Trophoblast cell (in vitro differentiated cells and primary cell): ENCODE data around the gene PARVA.

Source experiments
- DNase-seq, 2 donors: peaks; one replicate each; pipeline ENCODE4 v3.0.0-alpha.2; 2016
- H2AFZ ChIP-seq: 2 replicates; pipeline ENCODE4 v1.6.1; 2013; ENCODE audit warnings: low read length, moderate library complexity, mild to moderate bottlenecking; ENCODE audit not compliant: insufficient read depth, poor library complexity
- H2AK5ac ChIP-seq: 2 replicates; pipeline ENCODE4 v1.6.1; 2013; ENCODE audit warnings: mild to moderate bottlenecking, low read length
- H2BK120ac ChIP-seq: 2 replicates; pipeline ENCODE4 v1.6.1; 2013; ENCODE audit warnings: low read length, mild to moderate bottlenecking, moderate library complexity; ENCODE audit not compliant: insufficient read depth, poor library complexity
- H2BK12ac ChIP-seq: 2 replicates; pipeline ENCODE4 v1.6.1; 2013; ENCODE audit warnings: mild to moderate bottlenecking, low read length, moderate library complexity
- H2BK5ac ChIP-seq: 2 replicates; pipeline ENCODE4 v1.6.1; 2013; ENCODE audit warnings: low read length, low read depth, moderate library complexity, mild to moderate bottlenecking; ENCODE audit not compliant: poor library complexity
- H3K14ac ChIP-seq: 2 replicates; pipeline ENCODE4 v1.6.1; 2013; ENCODE audit warnings: mild to moderate bottlenecking, low read length
- H3K18ac ChIP-seq: 2 replicates; pipeline ENCODE4 v1.6.1; 2013; ENCODE audit warnings: mild to moderate bottlenecking, low read length
- H3K23ac ChIP-seq: 2 replicates; pipeline ENCODE4 v1.6.1; 2013; ENCODE audit warnings: low read length
- H3K27ac ChIP-seq: 2 replicates; pipeline ENCODE4 v1.5.1; 2013; ENCODE audit warnings: low read depth, mild to moderate bottlenecking, inconsistent platforms, low read length, moderate library complexity
- H3K27me3 ChIP-seq: 2 replicates; pipeline ENCODE4 v1.6.1; 2013; ENCODE audit warnings: inconsistent platforms, mild to moderate bottlenecking, low read length, moderate library complexity; ENCODE audit not compliant: insufficient read depth
- H3K36me3 ChIP-seq, 2 experiments: 1 replicate in 1 of 2; 2 replicates in 1 of 2; pipeline ENCODE4 v1.6.1; 2013; ENCODE audit warnings: low read length in 2 of 2, mild to moderate bottlenecking in 2 of 2, moderate library complexity in 1 of 2; ENCODE audit not compliant: insufficient read depth in 2 of 2, control insufficient read depth in 1 of 2
- H3K4ac ChIP-seq: 2 replicates; pipeline ENCODE4 v1.6.1; 2013; ENCODE audit warnings: low read depth, mild to moderate bottlenecking, low read length, moderate library complexity
- H3K4me1 ChIP-seq, 2 experiments: 1 replicate in 1 of 2; 2 replicates in 1 of 2; pipeline ENCODE4 v1.6.1; 2013; ENCODE audit warnings: low read length in 2 of 2, mild to moderate bottlenecking in 2 of 2, moderate library complexity in 1 of 2; ENCODE audit not compliant: insufficient read depth in 2 of 2, control insufficient read depth in 1 of 2
- H3K4me2 ChIP-seq: 2 replicates; pipeline ENCODE4 v1.6.1; 2013; ENCODE audit warnings: inconsistent platforms, mild to moderate bottlenecking, low read length, moderate library complexity
- H3K4me3 ChIP-seq: 2 replicates; pipeline ENCODE4 v1.5.1; 2013; ENCODE audit warnings: mild to moderate bottlenecking, low read depth, low read length, inconsistent platforms
- H3K79me1 ChIP-seq: one replicate; pipeline ENCODE4 v1.6.1; 2013; ENCODE audit warnings: low read length
- H3K79me2 ChIP-seq: 2 replicates; pipeline ENCODE4 v1.6.1; 2013; ENCODE audit warnings: low read length, mild to moderate bottlenecking; ENCODE audit not compliant: control insufficient read depth, insufficient read depth, poor library complexity
- H3K9ac ChIP-seq: 2 replicates; pipeline ENCODE4 v1.6.1; 2013; ENCODE audit warnings: mild to moderate bottlenecking, low read length
- H3K9me3 ChIP-seq: 2 replicates; pipeline ENCODE4 v1.6.1; 2013; ENCODE audit warnings: low read depth, mild to moderate bottlenecking, control low read depth, inconsistent platforms, low read length; ENCODE audit not compliant: insufficient read depth
- H4K12ac ChIP-seq: 2 replicates; pipeline ENCODE4 v1.6.1; 2013; ENCODE audit warnings: low read depth, mild to moderate bottlenecking, low read length, moderate library complexity
- H4K8ac ChIP-seq: 2 replicates; pipeline ENCODE4 v1.6.1; 2013; ENCODE audit warnings: low read depth, mild to moderate bottlenecking, low read length, moderate library complexity
- H4K91ac ChIP-seq: one replicate; pipeline ENCODE4 v1.6.1; 2013; ENCODE audit warnings: low read depth, mild to moderate bottlenecking, low read length, moderate library complexity
- WGBS: extraction: QIAGEN DNeasy Blood & Tissue Kit; methylation state at CpG from one replicate; pipeline ENCODE4 v1.1.7; 2013; ENCODE audit warnings: missing lambda C conversion rate; ENCODE audit not compliant: insufficient read length, insufficient coverage; ENCODE audit errors: extremely low coverage; 5-methylcytosine and 5-hydroxymethylcytosine counted together

PARVA gene

DNA sequence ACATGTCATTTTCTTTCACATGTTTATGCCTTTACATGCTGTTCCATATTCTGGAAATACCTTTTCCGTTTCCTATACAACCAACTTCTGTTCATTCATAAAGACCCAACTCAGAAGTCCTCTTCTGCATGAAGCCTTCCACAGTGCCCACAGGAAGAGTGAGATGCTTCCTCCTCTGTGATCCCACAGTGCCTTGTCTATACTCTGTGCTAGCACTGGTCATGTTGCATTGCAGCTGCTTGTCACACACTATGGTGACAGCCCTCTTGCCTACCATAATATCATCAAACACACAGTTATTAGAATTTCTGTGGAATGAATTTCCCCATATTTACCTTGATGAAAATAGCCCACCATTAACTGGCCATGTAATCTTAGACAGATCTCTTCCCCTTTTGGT lies 8.9 kb downstream of the PARVA start:
- Histone ChIP-seq H4K8ac (no peak overlapping the region), H3K4me3 (no peak overlapping the region), H2AFZ (no peak overlapping the region), H2BK12ac (no peak overlapping the region), H3K36me3 (peaks cover 0 to 3% of the 10 kb centered on the region in 2 experiments), H2BK5ac (no peak overlapping the region), H3K4me2 (no peak overlapping the region), H3K27ac (no peak overlapping the region), H4K91ac (no peak overlapping the region), H3K9me3 (no peaks in the 10 kb centered on the region), H3K79me2 (peaks cover 13% of the 10 kb centered on the region), H2BK120ac (no peak overlapping the region), H4K12ac (no peak overlapping the region), H3K79me1 (no peaks in the 10 kb centered on the region), H3K23ac (no peak overlapping the region), H3K18ac (no peak overlapping the region), H3K9ac (no peak overlapping the region), H3K27me3 (no peaks in the 10 kb centered on the region), H3K4ac (no peak overlapping the region), H3K14ac (no peak overlapping the region), H2AK5ac (no peak overlapping the region), H3K4me1 (peaks cover 8 to 14% of the 10 kb centered on the region in 2 experiments)
- DNase-seq = no peak
- WGBS = no CpG with 5 or more reads among the region's 1 CpG

GRCh38 chr11:12386745-12387144 lies 9.4 kb downstream of the PARVA start:
- H3K4me2 ChIP-seq = no peak overlapping the region
- H2BK12ac ChIP-seq = no peak overlapping the region
- H2BK5ac ChIP-seq = no peak overlapping the region
- H3K23ac ChIP-seq = no peak overlapping the region
- H3K79me2 ChIP-seq = peaks cover 13% of the 10 kb centered on the region
- no peak for DNase-seq
- H2AFZ ChIP-seq = no peak overlapping the region
- H4K91ac ChIP-seq = no peak overlapping the region
- H3K9me3 ChIP-seq = no peaks in the 10 kb centered on the region
- WGBS = no CpG with 5 or more reads among the region's 2 CpGs
- H2AK5ac ChIP-seq = no peak overlapping the region
- no peak overlapping the region for H3K4me3 ChIP-seq
- no peak overlapping the region for H2BK120ac ChIP-seq
- peaks cover 0 to 2% of the 10 kb centered on the region in 2 experiments for H3K36me3 ChIP-seq
- H3K14ac ChIP-seq = no peak overlapping the region
- no peak overlapping the region for H3K18ac ChIP-seq
- H3K27ac ChIP-seq = no peak overlapping the region
- peaks cover 8 to 14% of the 10 kb centered on the region in 2 experiments for H3K4me1 ChIP-seq
- no peak overlapping the region for H3K9ac ChIP-seq
- H4K8ac ChIP-seq = no peak overlapping the region
- no peaks in the 10 kb centered on the region for H3K27me3 ChIP-seq
- no peak overlapping the region for H3K4ac ChIP-seq
- no peak overlapping the region for H4K12ac ChIP-seq
- no peaks in the 10 kb centered on the region for H3K79me1 ChIP-seq

DNA sequence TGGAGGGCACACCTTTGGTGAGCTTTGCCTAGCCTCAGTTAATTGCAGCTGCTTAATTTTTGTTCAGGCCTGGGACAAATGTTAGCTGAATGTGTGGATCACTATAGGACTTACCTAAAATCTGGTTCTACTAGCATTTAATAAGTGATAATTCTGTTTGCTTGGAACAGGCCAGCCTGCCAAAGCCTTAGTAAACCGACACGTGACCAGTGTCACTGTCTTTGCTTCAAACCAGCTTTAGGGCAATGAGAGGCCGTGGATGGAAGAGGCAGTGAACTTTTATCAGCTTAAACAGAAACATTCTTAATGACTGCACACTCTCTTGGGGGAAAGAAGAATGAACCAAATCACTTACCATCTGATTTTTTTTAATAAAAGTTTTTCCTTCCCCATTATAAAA lies 10.8 kb downstream of the PARVA start:
- H3K9me3 ChIP-seq = no peaks in the 10 kb centered on the region
- peak overlapping the region; percentile 58 for H3K4ac ChIP-seq
- H3K79me2 ChIP-seq = peaks cover 13% of the 10 kb centered on the region
- no peak overlapping the region for H2BK5ac ChIP-seq
- no peak overlapping the region for H4K91ac ChIP-seq
- no peak overlapping the region for H3K4me2 ChIP-seq
- H3K9ac ChIP-seq = no peak overlapping the region
- no peak overlapping the region for H3K23ac ChIP-seq
- H3K79me1 ChIP-seq = no peaks in the 10 kb centered on the region
- H2AK5ac ChIP-seq = no peak overlapping the region
- H3K4me3 ChIP-seq = no peak overlapping the region
- no peak overlapping the region for H3K27ac ChIP-seq
- no peak for DNase-seq
- no peak overlapping the region for H2AFZ ChIP-seq
- H4K8ac ChIP-seq = no peak overlapping the region
- peaks cover 8 to 14% of the 10 kb centered on the region in 2 experiments for H3K4me1 ChIP-seq
- WGBS = no CpG with 5 or more reads among the region's 3 CpGs
- H2BK12ac ChIP-seq = no peak overlapping the region
- no peaks in the 10 kb centered on the region for H3K36me3 ChIP-seq
- H3K14ac ChIP-seq = no peak overlapping the region
- H3K27me3 ChIP-seq = no peaks in the 10 kb centered on the region
- H2BK120ac ChIP-seq = no peak overlapping the region
- H3K18ac ChIP-seq = no peak overlapping the region
- H4K12ac ChIP-seq = no peak overlapping the region

GRCh38 chr11:12388939-12389670 lies 11.7 kb downstream of the PARVA start:
- peaks cover 8 to 12% of the 10 kb centered on the region in 2 experiments for H3K4me1 ChIP-seq

More at GRCh38 chr11:12388939-12389670, 11.7 kb downstream of the PARVA start:
- no CpG with 5 or more reads among the region's 2 CpGs for WGBS
- Histone ChIP-seq H3K9ac (no peak overlapping the region), H4K12ac (no peak overlapping the region), H3K9me3 (no peaks in the 10 kb centered on the region), H3K79me1 (no peaks in the 10 kb centered on the region), H3K27ac (no peak overlapping the region), H2AK5ac (no peak overlapping the region), H2BK12ac (no peak overlapping the region), H3K4me2 (no peak overlapping the region), H3K36me3 (no peaks in the 10 kb centered on the region), H3K23ac (no peak overlapping the region), H3K18ac (peak overlapping the region; percentile 14), H2BK5ac (no peak overlapping the region), H3K79me2 (peaks cover 11% of the 10 kb centered on the region), H4K91ac (no peak overlapping the region), H3K14ac (no peak overlapping the region), H3K4ac (peak overlapping the region; percentile 6), H3K27me3 (no peaks in the 10 kb centered on the region), H2BK120ac (no peak overlapping the region), H4K8ac (no peak overlapping the region), H3K4me3 (no peak overlapping the region), H2AFZ (no peak overlapping the region)
- DNase-seq = no peak
